ENCODE data around the gene PPP1R9A.

DNA sequence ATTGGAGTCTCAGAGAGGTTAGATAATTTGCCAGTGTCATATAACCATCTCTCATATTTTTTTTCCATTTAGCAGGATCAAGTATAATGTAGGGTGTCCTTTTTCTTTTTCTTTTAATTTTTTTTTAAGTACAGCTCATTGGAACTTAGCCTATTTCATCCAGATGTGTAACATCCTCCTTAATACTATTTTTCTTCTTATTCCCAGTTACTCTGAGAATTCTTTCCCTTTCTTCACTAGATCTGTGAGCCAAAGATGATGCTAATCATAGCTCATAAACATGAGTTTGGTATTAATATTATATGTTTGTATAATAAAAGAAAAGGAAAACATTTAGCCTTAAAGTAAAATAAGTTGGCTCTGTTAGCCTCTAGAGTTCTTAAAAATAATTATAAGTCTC lies 32.8 kb downstream of the PPP1R9A start:
- TF ChIP-seq EP300 (IDR thresholded peaks at IDR 0.05) (no peak), POLR2AphosphoS5 (IDR thresholded peaks at IDR 0.05) (no peak), CTCF (IDR thresholded peaks at IDR 0.05) (no peak)

All from sigmoid colon (tissue), 4 donors.